ENCODE measurements around the gene HCN1.
"Not testable (repeated sequence)": the region's sequence is repeated elsewhere in the genome, so short reads cannot be mapped to it uniquely, and the experiment has no call there.

HCN1 gene

GRCh38 chr5:45596320-45596719 lies 99.9 kb downstream of the HCN1 start:
- TF ChIP-seq ZNF529 (tag by site-specific recombination; IDR thresholded peaks at IDR 0.05; ENCODE audit: insufficient replicate concordance), result no peak
- Histone ChIP-seq H3K4me1 (ENCODE audit: control insufficient read depth, insufficient read depth, low read length) (no peaks in the 10 kb centered on the region), H3K4me3 (ENCODE audit: low read depth, low read length) (no peak overlapping the region), H3K36me3 (ENCODE audit: control insufficient read depth in 2 of 2, insufficient read depth in 1 of 2, low read length in 2 of 2) (no peaks in the 10 kb centered on the region), H3K9me3 (ENCODE audit: control insufficient read depth, insufficient read depth, low read depth, low read length) (no peaks in the 10 kb centered on the region), H3K27ac (ENCODE audit: extremely low read depth, low read depth, low read length) (no peak overlapping the region)
- POLR2A ChIA-PET, result no interaction called here
- CTCF ChIA-PET, result interaction anchor here (0.6 kb wide), 1 partner anchor 341 kb away, joined by 3 read pairs; no protein-coding TSS in a partner anchor

- H3K4me1 ChIP-seq (ENCODE audit: control insufficient read depth, insufficient read depth, low read length); H3K4me3 ChIP-seq (ENCODE audit: low read depth, low read length); H3K27ac ChIP-seq (ENCODE audit: extremely low read depth, low read depth, low read length); H3K36me3 ChIP-seq (ENCODE audit: control insufficient read depth in 2 of 2, insufficient read depth in 1 of 2, low read length in 2 of 2); H3K9me3 ChIP-seq (ENCODE audit: control insufficient read depth, insufficient read depth, low read depth, low read length); POLR2A ChIA-PET; CTCF ChIA-PET: not testable (repeated sequence)
These were observed 110.2 kb downstream of the HCN1 start for GRCh38 chr5:45586001-45586400.

GRCh38 chr5:45578270-45578669 lies 117.9 kb downstream of the HCN1 start:
- no peaks in the 10 kb centered on the region for H3K36me3 ChIP-seq (ENCODE audit: control insufficient read depth in 2 of 2, insufficient read depth in 1 of 2, low read length in 2 of 2)
- H3K9me3 ChIP-seq (ENCODE audit: control insufficient read depth, insufficient read depth, low read depth, low read length), result no peaks in the 10 kb centered on the region
- H3K4me3 ChIP-seq (ENCODE audit: low read depth, low read length), result no peak overlapping the region
- TF ChIP-seq ZNF645 (tag by site-specific recombination; IDR thresholded peaks at IDR 0.05), result no peak
- TF ChIP-seq ZNF561 (tag by site-specific recombination; IDR thresholded peaks at IDR 0.05; ENCODE audit: borderline replicate concordance), result no peak
- no peak for TF ChIP-seq KLF8 (tag by site-specific recombination; IDR thresholded peaks at IDR 0.05)
- TF ChIP-seq ZNF473 (tag by site-specific recombination; IDR thresholded peaks at IDR 0.05), result no peak
- no peak for TF ChIP-seq ZNF707 (tag by site-specific recombination; IDR thresholded peaks at IDR 0.05)
- no peak for TF ChIP-seq ZNF510 (tag by site-specific recombination; IDR thresholded peaks at IDR 0.05; ENCODE audit: insufficient replicate concordance)
- no peak for TF ChIP-seq HIC1 (tag by site-specific recombination; IDR thresholded peaks at IDR 0.05)
- no peak for TF ChIP-seq OVOL3 (tag by site-specific recombination; IDR thresholded peaks at IDR 0.05)
- TF ChIP-seq ZBTB8A (tag by site-specific recombination; IDR thresholded peaks at IDR 0.05), result no peak
- TF ChIP-seq PRDM10 (tag by site-specific recombination; IDR thresholded peaks at IDR 0.05), result no peak
- TF ChIP-seq ZNF114 (tag by site-specific recombination; IDR thresholded peaks at IDR 0.05), result no peak
- no peak for TF ChIP-seq ZBTB21 (tag by site-specific recombination; IDR thresholded peaks at IDR 0.05)
- TF ChIP-seq SCRT1 (tag by site-specific recombination; IDR thresholded peaks at IDR 0.05; ENCODE audit: borderline replicate concordance), result no peak
- TF ChIP-seq ZSCAN18 (tag by site-specific recombination; IDR thresholded peaks at IDR 0.05), result no peak
- no peak for TF ChIP-seq ZNF521 (tag by site-specific recombination; IDR thresholded peaks at IDR 0.05)
- TF ChIP-seq HOXD13 (CRISPR knock-in tag; IDR thresholded peaks at IDR 0.05; ENCODE audit: borderline replicate concordance), result no peak
- H3K27ac ChIP-seq (ENCODE audit: extremely low read depth, low read depth, low read length), result no peak overlapping the region
- ChIA-PET POLR2A (no interaction called here), CTCF (interaction anchor here (0.5 kb wide), 1 partner anchor 50 kb away, joined by 3 read pairs; no protein-coding TSS in a partner anchor)
- H3K4me1 ChIP-seq (ENCODE audit: control insufficient read depth, insufficient read depth, low read length), result no peaks in the 10 kb centered on the region
